Measurements from ENCODE around the gene ZCWPW1. TPM values are rescaled to one million over a fixed set of nuclear protein-coding genes. Genes with fewer than 3 reads are reported as not detected.

ZCWPW1 gene
- total and polyA plus RNA-seq, 2 donors (not counting 1 experiment from before 2014, with no cell fraction given), result 11.3 to 28.0 TPM

DNA sequence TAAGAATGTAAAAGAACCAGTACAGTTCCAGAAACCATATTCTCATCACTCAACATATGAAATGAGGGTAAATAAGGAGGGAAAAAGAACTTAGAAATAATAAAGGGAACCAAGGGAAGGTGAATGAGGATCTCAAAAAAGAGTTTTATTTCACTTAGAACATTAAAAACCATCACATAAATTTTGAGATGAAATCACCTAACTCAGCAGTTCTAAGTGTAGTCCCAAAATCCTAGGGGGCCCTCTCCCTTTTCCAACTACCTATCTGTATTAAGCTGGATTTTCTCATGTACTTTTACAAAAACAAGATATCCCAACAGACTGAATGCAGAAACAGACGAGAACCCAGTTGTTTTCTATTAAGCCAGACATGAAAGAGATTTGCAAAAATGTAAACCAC, 3.2 kb downstream of the ZCWPW1 start:
- H3K4me3 ChIP-seq (ENCODE audit: control extremely low read depth in 1 of 5, extremely low read depth in 1 of 5, insufficient read depth in 1 of 5, low read depth in 2 of 5, low read length in 4 of 5), result no peak overlapping the region
- Mint-ChIP-seq H3K27ac (no peak overlapping the region), H3K4me3 (no peak overlapping the region), H3K27me3 (no peaks in the 10 kb centered on the region), H3K4me1 (peaks cover 9% of the 10 kb centered on the region), H3K9me3 (ENCODE audit: insufficient read depth) (no peaks in the 10 kb centered on the region)
- no peak overlapping the region for H3K4me2 ChIP-seq (replicated peaks; ENCODE audit: low read depth, low read length, poor library complexity, severe bottlenecking)
- H4K20me1 ChIP-seq (ENCODE audit: control insufficient read depth, insufficient read depth, low read length, poor library complexity, severe bottlenecking), result peaks cover under 1% of the 10 kb centered on the region
- ATAC-seq (ENCODE audit: low read depth), result no peak
- intact Hi-C loops (cut with micrococcal nuclease), result no loop called here
- H3K27ac ChIP-seq (ENCODE audit: low read length in 2 of 2), result no peak overlapping the region
- ChIA-PET POLR2A (no interaction called here), CTCF (interaction anchor here (0.5 to 1.6 kb wide), 3 partner anchors 18 to 354 kb away, joined by 3 to 5 read pairs (median 3); no protein-coding TSS in a partner anchor)
- DNase-seq, result no peak
- WGBS (ENCODE audit: insufficient coverage), result no CpG with 5 or more reads among the region's 1 CpG
- peaks cover 5 to 7% of the 10 kb centered on the region in 2 donors for H3K4me1 ChIP-seq (ENCODE audit: control insufficient read depth in 2 of 2, insufficient read depth in 2 of 2, low read length in 2 of 2)
- H2AFZ ChIP-seq (ENCODE audit: insufficient read depth, low read depth, low read length, poor library complexity, severe bottlenecking), result no peak overlapping the region
- no peaks in the 10 kb centered on the region for H3K79me2 ChIP-seq (ENCODE audit: control insufficient read depth, insufficient read depth, low read length)
- H3K27me3 ChIP-seq (replicated peaks in 1 of 4; ENCODE audit: control extremely low read depth in 1 of 4, control insufficient read depth in 3 of 4, insufficient read depth in 4 of 4, low read length in 3 of 4), result no peaks in the 10 kb centered on the region
- peaks cover 1 to 3% of the 10 kb centered on the region in 2 experiments for H3K36me3 ChIP-seq (replicated peaks in 1 of 2; ENCODE audit: control extremely low read depth in 1 of 2, control insufficient read depth in 1 of 2, extremely low read depth in 1 of 2, insufficient read depth in 2 of 2, low read length in 1 of 2)
- TF ChIP-seq EZH2 (IDR thresholded peaks at IDR 0.05; ENCODE audit: borderline replicate concordance, insufficient read depth, low read depth, low read length, poor library complexity, severe bottlenecking), result no peak
- TF ChIP-seq, protein P1, sequence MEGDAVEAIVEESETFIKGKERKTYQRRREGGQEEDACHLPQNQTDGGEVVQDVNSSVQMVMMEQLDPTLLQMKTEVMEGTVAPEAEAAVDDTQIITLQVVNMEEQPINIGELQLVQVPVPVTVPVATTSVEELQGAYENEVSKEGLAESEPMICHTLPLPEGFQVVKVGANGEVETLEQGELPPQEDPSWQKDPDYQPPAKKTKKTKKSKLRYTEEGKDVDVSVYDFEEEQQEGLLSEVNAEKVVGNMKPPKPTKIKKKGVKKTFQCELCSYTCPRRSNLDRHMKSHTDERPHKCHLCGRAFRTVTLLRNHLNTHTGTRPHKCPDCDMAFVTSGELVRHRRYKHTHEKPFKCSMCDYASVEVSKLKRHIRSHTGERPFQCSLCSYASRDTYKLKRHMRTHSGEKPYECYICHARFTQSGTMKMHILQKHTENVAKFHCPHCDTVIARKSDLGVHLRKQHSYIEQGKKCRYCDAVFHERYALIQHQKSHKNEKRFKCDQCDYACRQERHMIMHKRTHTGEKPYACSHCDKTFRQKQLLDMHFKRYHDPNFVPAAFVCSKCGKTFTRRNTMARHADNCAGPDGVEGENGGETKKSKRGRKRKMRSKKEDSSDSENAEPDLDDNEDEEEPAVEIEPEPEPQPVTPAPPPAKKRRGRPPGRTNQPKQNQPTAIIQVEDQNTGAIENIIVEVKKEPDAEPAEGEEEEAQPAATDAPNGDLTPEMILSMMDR (IDR thresholded peaks at IDR 0.05), result no peak
- peaks cover 0 to 7% (median 0%) of the 10 kb centered on the region in 3 donors for H3K9me3 ChIP-seq (ENCODE audit: control extremely low read depth in 1 of 3, control insufficient read depth in 2 of 3, insufficient read depth in 1 of 3, low read length in 2 of 3)
- H3K9ac ChIP-seq (ENCODE audit: low read length), result no peak overlapping the region

DNA sequence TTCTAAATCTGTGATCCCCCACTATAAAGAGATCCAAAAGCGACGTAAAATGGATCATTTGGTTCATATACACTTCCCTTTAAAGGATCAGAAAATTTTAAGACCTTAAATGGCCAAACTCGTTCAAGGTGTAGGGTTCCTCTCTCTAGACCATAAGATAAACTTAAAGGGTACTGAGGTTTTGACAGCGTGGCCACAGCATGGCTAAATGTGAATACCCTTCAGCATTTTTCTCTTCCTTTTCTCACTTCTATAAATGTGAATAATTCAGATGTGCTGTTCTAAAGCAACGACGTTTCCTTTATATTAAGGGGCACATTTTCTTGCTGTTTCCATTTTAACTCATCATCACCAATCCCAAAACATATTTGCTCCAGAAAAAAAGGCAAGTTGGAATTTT, 5.2 kb downstream of the ZCWPW1 start:
- CTCF ChIA-PET, result interaction anchor here (0.6 to 1.1 kb wide), 2 partner anchors 228 to 291 kb away, joined by 3 read pairs; no protein-coding TSS in a partner anchor

More for the DNA sequence above, 5.2 kb downstream of the ZCWPW1 start:
- H3K4me1 ChIP-seq (ENCODE audit: control insufficient read depth in 2 of 2, insufficient read depth in 2 of 2, low read length in 2 of 2), result peaks cover 5 to 7% of the 10 kb centered on the region in 2 donors
- Mint-ChIP-seq H3K27me3 (no peaks in the 10 kb centered on the region), H3K4me3 (no peak overlapping the region), H3K9me3 (ENCODE audit: insufficient read depth) (no peaks in the 10 kb centered on the region), H3K4me1 (peaks cover 6% of the 10 kb centered on the region), H3K27ac (no peak overlapping the region)
- H3K36me3 ChIP-seq (replicated peaks in 1 of 2; ENCODE audit: control extremely low read depth in 1 of 2, control insufficient read depth in 1 of 2, extremely low read depth in 1 of 2, insufficient read depth in 2 of 2, low read length in 1 of 2), result peaks cover 1 to 3% of the 10 kb centered on the region in 2 experiments
- intact Hi-C loops (cut with micrococcal nuclease), result no loop called here
- no CpG with 5 or more reads among the region's 6 CpGs for WGBS (ENCODE audit: insufficient coverage)
- no peak overlapping the region for H3K4me2 ChIP-seq (replicated peaks; ENCODE audit: low read depth, low read length, poor library complexity, severe bottlenecking)
- peaks cover 0 to 7% (median 0%) of the 10 kb centered on the region in 3 donors for H3K9me3 ChIP-seq (ENCODE audit: control extremely low read depth in 1 of 3, control insufficient read depth in 2 of 3, insufficient read depth in 1 of 3, low read length in 2 of 3)
- H3K27ac ChIP-seq (ENCODE audit: low read length in 2 of 2), result no peak overlapping the region
- POLR2A ChIA-PET, result no interaction called here
- ATAC-seq (ENCODE audit: low read depth) (no peak), DNase-seq (no peak)
- no peak overlapping the region for H2AFZ ChIP-seq (ENCODE audit: insufficient read depth, low read depth, low read length, poor library complexity, severe bottlenecking)
- no peaks in the 10 kb centered on the region for H3K79me2 ChIP-seq (ENCODE audit: control insufficient read depth, insufficient read depth, low read length)
- H3K27me3 ChIP-seq (replicated peaks in 1 of 4; ENCODE audit: control extremely low read depth in 1 of 4, control insufficient read depth in 3 of 4, insufficient read depth in 4 of 4, low read length in 3 of 4), result no peaks in the 10 kb centered on the region
- no peak overlapping the region for H3K4me3 ChIP-seq (ENCODE audit: control extremely low read depth in 1 of 5, extremely low read depth in 1 of 5, insufficient read depth in 1 of 5, low read depth in 2 of 5, low read length in 4 of 5)
- H3K9ac ChIP-seq (ENCODE audit: low read length), result no peak overlapping the region
- no peak for TF ChIP-seq EZH2 (IDR thresholded peaks at IDR 0.05; ENCODE audit: borderline replicate concordance, insufficient read depth, low read depth, low read length, poor library complexity, severe bottlenecking)
- TF ChIP-seq, protein P1 (IDR thresholded peaks at IDR 0.05), result no peak
- H4K20me1 ChIP-seq (ENCODE audit: control insufficient read depth, insufficient read depth, low read length, poor library complexity, severe bottlenecking), result no peaks in the 10 kb centered on the region

Data from B cell (primary cell).